ENCODE measurements around the gene FAAP20. TPM values are rescaled to one million over a fixed set of nuclear protein-coding genes. Genes with fewer than 3 reads are reported as not detected.

The FAAP20 gene
- total and polyA plus RNA-seq, 10 of the 15 experiments (the other 5 are each of a cell fraction or from before 2014, with no cell fraction given), result 0.79 to 91.8 (median 20.9) TPM

DNA sequence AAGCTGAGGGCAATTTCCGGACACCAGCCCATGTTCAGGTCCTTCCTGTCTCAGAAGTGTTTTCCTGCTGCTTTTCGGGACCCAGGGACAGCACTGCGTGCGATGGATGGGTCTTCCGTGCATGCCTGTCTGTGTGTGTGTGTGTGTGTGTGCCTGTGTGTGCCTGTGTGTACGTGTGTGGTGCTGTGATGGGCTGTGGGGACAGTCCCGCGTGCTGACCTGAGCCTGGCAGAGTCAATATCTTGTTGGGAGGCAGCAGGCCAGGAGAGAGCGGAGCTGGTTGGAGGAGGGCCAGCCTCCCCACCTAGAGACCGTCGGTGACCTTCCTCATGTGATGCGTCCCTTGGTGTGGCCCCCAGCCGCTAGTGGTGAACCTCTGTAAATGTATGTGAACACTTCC lies 47.2 kb upstream of the FAAP20 start:
- FAIRE-seq, result no peak
- H3K9ac ChIP-seq (ENCODE audit: control insufficient read depth, insufficient read depth, low read length), result no peak overlapping the region
- no peak overlapping the region for H3K27ac ChIP-seq (ENCODE audit: control insufficient read depth, insufficient read depth)
- CTCF ChIA-PET, result interaction anchor here (0.6 kb wide), 1 partner anchor 8 kb away, joined by 3 read pairs; no protein-coding TSS in a partner anchor
- H4K20me1 ChIP-seq (ENCODE audit: control insufficient read depth, insufficient read depth), result no peaks in the 10 kb centered on the region
- ATAC-seq, result no peak
- POLR2A ChIA-PET, result no interaction called here
- no peak for DNase-seq (ENCODE audit: low read depth, low spot score)
- BruUV-seq (replicated peaks), result no TSS peak
- H3K4me1 ChIP-seq (ENCODE audit: control insufficient read depth, insufficient read depth, low read length), result peaks cover 7% of the 10 kb centered on the region; the same call in 1 of the 2 replicates
- H3K4me2 ChIP-seq (ENCODE audit: control insufficient read depth, insufficient read depth), result no peak overlapping the region
- H3K79me2 ChIP-seq (ENCODE audit: control insufficient read depth, insufficient read depth, low read length), result peaks cover 3% of the 10 kb centered on the region
- WGBS (ENCODE audit: insufficient coverage, insufficient replicate concordance, low lambda C conversion rate, missing lambda C conversion rate), result 95% methylated on average over 11 of the region's 13 CpGs
- SMC1A ChIA-PET (ENCODE audit: uncharacterized antibody, unreplicated experiment), result no interaction called here
- intact Hi-C loops (cut with micrococcal nuclease; ENCODE audit: unreplicated experiment), result no loop called here
- H3K9me3 ChIP-seq (replicated peaks; ENCODE audit: control insufficient read depth, insufficient read depth, low read length), result no peaks in the 10 kb centered on the region
- peaks cover 0 to 5% of the 10 kb centered on the region in 2 experiments; a peak in 2 of 4 replicates for H3K36me3 ChIP-seq (ENCODE audit: control insufficient read depth in 2 of 2, insufficient read depth in 2 of 2, low read length in 1 of 2)
- in situ Hi-C loops (cut with MboI), result no loop called here
- H3K27me3 ChIP-seq (replicated peaks in 1 of 2; ENCODE audit: control insufficient read depth in 2 of 2, insufficient read depth in 2 of 2, low read length in 1 of 2), result no peaks in the 10 kb centered on the region
- TF ChIP-seq NRF1 (conservative IDR thresholded peaks at IDR 0.05; ENCODE audit: low read depth, low read length), result no peak
- TF ChIP-seq, protein P1, sequence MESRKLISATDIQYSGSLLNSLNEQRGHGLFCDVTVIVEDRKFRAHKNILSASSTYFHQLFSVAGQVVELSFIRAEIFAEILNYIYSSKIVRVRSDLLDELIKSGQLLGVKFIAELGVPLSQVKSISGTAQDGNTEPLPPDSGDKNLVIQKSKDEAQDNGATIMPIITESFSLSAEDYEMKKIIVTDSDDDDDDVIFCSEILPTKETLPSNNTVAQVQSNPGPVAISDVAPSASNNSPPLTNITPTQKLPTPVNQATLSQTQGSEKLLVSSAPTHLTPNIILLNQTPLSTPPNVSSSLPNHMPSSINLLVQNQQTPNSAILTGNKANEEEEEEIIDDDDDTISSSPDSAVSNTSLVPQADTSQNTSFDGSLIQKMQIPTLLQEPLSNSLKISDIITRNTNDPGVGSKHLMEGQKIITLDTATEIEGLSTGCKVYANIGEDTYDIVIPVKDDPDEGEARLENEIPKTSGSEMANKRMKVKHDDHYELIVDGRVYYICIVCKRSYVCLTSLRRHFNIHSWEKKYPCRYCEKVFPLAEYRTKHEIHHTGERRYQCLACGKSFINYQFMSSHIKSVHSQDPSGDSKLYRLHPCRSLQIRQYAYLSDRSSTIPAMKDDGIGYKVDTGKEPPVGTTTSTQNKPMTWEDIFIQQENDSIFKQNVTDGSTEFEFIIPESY (IDR thresholded peaks at IDR 0.05), result no peak
- no peak for TF ChIP-seq SUZ12 (IDR thresholded peaks at IDR 0.05; ENCODE audit: unreplicated experiment)
- TF ChIP-seq, protein P2, sequence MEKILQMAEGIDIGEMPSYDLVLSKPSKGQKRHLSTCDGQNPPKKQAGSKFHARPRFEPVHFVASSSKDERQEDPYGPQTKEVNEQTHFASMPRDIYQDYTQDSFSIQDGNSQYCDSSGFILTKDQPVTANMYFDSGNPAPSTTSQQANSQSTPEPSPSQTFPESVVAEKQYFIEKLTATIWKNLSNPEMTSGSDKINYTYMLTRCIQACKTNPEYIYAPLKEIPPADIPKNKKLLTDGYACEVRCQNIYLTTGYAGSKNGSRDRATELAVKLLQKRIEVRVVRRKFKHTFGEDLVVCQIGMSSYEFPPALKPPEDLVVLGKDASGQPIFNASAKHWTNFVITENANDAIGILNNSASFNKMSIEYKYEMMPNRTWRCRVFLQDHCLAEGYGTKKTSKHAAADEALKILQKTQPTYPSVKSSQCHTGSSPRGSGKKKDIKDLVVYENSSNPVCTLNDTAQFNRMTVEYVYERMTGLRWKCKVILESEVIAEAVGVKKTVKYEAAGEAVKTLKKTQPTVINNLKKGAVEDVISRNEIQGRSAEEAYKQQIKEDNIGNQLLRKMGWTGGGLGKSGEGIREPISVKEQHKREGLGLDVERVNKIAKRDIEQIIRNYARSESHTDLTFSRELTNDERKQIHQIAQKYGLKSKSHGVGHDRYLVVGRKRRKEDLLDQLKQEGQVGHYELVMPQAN (conservative IDR thresholded peaks at IDR 0.05), result no peak
- no peak for TF ChIP-seq POLR2A (IDR thresholded peaks at IDR 0.05; ENCODE audit: low read depth, low read length)
- TF ChIP-seq EP300 (IDR thresholded peaks at IDR 0.05; ENCODE audit: borderline replicate concordance in 1 of 2, control insufficient read depth in 1 of 2, low read depth in 2 of 2, low read length in 2 of 2), result no peak
- no peak for TF ChIP-seq CREB1 (IDR thresholded peaks at IDR 0.05; ENCODE audit: low read depth)
- no peak for TF ChIP-seq TCF7 (IDR thresholded peaks at IDR 0.05; ENCODE audit: borderline replicate concordance)
- TF ChIP-seq RCOR1 (conservative IDR thresholded peaks at IDR 0.05; ENCODE audit: low read depth, low read length), result no peak
- TF ChIP-seq POU2F2 (IDR thresholded peaks at IDR 0.05; ENCODE audit: borderline replicate concordance, low read depth, low read length), result no peak
- TF ChIP-seq NR2C2 (IDR thresholded peaks at IDR 0.05; ENCODE audit: borderline replicate concordance, control insufficient read depth, insufficient read length, low read depth), result no peak
- no peak for TF ChIP-seq ASH2L (IDR thresholded peaks at IDR 0.05; ENCODE audit: borderline replicate concordance, low read depth)
- TF ChIP-seq RB1 (IDR thresholded peaks at IDR 0.05; ENCODE audit: borderline replicate concordance), result no peak
- TF ChIP-seq NBN (IDR thresholded peaks at IDR 0.05), result no peak
- no peak for TF ChIP-seq BHLHE40 (IDR thresholded peaks at IDR 0.05; ENCODE audit: borderline replicate concordance in 1 of 2, low read depth in 2 of 2, low read length in 1 of 2)
- no peak for TF ChIP-seq CBX3 (IDR thresholded peaks at IDR 0.05; ENCODE audit: borderline replicate concordance, low read depth)
- TF ChIP-seq, protein P3, sequence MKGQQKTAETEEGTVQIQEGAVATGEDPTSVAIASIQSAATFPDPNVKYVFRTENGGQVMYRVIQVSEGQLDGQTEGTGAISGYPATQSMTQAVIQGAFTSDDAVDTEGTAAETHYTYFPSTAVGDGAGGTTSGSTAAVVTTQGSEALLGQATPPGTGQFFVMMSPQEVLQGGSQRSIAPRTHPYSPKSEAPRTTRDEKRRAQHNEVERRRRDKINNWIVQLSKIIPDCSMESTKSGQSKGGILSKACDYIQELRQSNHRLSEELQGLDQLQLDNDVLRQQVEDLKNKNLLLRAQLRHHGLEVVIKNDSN (IDR thresholded peaks at IDR 0.05; ENCODE audit: borderline replicate concordance, extremely low read length, insufficient read depth, low read depth, low read length), result no peak
- no peak for TF ChIP-seq BRCA1 (IDR thresholded peaks at IDR 0.05; ENCODE audit: low read depth, low read length)
- TF ChIP-seq ETV6 (conservative IDR thresholded peaks at IDR 0.05 in 1 of 2, IDR thresholded peaks at IDR 0.05 in 1 of 2; ENCODE audit: borderline replicate concordance in 1 of 2, low read depth in 1 of 2), result no peak
- TF ChIP-seq TARDBP (IDR thresholded peaks at IDR 0.05; ENCODE audit: borderline replicate concordance), result no peak
- H2AFZ ChIP-seq (ENCODE audit: control insufficient read depth, low read depth, low read length), result no peak overlapping the region
- H3K4me3 ChIP-seq, result no peak overlapping the region
- RAD21 ChIA-PET (ENCODE audit: unreplicated experiment), result no interaction called here

Data from GM12878 (cell line).